Retinal pigment epithelial cell (primary cell): ENCODE measurements around the gene BEND7.
A peak's percentile ranks its signal among the peaks of the same experiment; 100 is the strongest.

ENCODE experiments used
- DNase-seq: peaks from one replicate; pipeline ENCODE4 v3.0.0-alpha.2; 2010; ENCODE audit warnings: low read depth
- H3K4me3 ChIP-seq: 2 replicates; pipeline ENCODE4 v1.5.1; 2011; ENCODE audit warnings: mild to moderate bottlenecking, low read length, control low read depth, moderate library complexity
- TF ChIP-seq, protein P1 (sequence below): conservative IDR thresholded peaks from 2 replicates; pipeline ENCODE4 v1.5.1; 2011; ENCODE audit warnings: low read depth, low read length, control low read depth, inconsistent platforms

BEND7 gene

DNA sequence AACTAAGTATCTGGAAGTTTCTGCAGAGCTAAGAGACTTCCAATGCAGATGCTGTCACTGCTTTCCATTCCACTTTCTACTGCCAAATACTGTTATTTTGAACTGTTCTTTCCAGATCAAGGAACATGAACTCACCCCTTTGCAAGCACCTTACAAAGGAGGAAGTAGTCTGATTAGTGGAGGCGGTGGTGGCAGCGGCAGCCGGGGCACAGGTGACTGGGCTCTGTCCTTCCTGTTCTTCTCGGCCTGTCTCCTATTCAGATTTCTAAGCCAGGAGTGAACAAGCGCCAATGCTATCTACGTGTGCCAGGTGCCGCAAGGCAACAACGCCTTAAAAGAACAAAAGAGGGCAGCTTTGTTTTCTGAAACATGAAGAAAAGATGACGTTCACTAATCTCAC lies 44.9 kb downstream of the BEND7 start:
- DNase-seq = no peak
- TF ChIP-seq, protein P1, sequence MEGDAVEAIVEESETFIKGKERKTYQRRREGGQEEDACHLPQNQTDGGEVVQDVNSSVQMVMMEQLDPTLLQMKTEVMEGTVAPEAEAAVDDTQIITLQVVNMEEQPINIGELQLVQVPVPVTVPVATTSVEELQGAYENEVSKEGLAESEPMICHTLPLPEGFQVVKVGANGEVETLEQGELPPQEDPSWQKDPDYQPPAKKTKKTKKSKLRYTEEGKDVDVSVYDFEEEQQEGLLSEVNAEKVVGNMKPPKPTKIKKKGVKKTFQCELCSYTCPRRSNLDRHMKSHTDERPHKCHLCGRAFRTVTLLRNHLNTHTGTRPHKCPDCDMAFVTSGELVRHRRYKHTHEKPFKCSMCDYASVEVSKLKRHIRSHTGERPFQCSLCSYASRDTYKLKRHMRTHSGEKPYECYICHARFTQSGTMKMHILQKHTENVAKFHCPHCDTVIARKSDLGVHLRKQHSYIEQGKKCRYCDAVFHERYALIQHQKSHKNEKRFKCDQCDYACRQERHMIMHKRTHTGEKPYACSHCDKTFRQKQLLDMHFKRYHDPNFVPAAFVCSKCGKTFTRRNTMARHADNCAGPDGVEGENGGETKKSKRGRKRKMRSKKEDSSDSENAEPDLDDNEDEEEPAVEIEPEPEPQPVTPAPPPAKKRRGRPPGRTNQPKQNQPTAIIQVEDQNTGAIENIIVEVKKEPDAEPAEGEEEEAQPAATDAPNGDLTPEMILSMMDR = no peak
- H3K4me3 ChIP-seq = no peak overlapping the region

DNA sequence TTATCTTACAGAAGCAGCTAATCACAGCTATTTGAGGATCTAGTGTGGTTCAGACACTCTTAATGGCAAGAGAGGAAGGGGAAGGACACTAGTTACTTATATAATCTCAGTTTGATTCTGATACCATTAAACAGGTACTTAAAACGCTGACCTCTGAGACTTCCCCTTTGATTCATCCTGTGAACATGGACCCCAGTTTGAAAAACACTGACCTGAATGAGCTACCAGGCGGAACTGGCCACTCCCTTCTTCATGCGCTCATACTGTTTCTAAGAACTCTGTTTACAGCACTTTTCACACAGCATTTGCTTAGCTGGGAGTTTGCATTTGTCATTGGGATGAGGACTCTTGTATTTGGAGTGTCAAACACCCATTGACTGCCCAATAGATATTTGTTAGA lies 45.7 kb downstream of the BEND7 start:
- TF ChIP-seq, protein P1 = no peak
- DNase-seq = no peak
- H3K4me3 ChIP-seq = no peak overlapping the region

DNA sequence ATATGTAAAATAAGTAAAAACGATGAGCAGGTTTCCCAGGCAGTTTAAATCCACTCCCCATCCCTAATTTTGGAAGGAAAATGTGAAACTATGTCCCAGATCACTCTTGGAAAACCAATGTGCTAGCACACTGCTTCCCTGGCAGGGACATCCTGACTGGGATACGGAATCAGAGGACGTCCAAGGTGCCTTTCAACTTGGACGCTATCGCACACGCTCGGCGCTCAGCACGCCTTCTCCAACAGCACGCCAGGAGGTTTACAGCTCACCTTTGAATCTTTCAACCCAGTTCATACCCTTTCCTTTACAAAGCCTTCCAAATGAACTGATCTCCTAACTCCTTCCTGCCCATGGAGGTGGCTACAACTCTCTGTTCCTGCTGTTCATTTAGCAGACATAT lies 47.1 kb downstream of the BEND7 start:
- TF ChIP-seq, protein P1 = no peak
- H3K4me3 ChIP-seq = no peak overlapping the region
- no peak for DNase-seq

DNA sequence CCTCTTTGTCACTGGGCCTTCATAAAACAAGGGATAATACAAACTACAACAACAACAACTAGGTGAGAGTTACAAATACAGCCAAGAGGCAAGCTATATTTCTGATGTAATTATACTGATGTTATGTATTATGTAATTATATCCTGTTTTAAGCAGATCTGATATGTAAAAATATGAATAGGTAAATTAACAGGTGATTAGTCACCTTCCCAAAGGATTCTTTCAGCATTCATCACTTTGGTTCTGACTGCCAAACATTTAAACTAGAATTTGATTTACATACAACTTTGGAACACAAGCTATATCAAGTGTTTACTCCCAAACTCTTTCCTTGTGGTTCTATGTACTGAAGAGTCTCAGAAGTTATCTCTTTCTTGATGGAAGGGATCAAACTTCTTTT lies 53.7 kb downstream of the BEND7 start:
- H3K4me3 ChIP-seq = no peak overlapping the region
- DNase-seq = no peak
- TF ChIP-seq, protein P1 = no peak

DNA sequence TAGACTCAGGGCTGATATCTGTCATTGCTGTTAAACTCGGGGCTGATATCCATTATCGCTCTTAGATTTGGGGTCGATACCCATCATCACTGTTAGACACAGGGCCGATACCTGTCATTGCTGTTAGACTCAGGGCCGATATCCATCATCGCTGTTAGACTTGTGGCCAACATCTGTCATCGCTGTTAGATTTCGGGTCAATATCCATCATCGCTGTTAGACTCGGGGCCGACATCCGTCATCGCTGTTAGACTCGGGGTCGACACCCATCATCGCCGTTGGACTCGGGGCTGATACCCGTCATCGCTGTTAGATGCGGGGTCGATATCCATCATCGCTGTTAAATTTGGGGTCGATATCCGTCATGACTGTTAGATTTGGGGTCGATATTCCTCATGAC lies 54.8 kb downstream of the BEND7 start:
- no peak overlapping the region for H3K4me3 ChIP-seq
- TF ChIP-seq, protein P1 = no peak
- DNase-seq = no peak

DNA sequence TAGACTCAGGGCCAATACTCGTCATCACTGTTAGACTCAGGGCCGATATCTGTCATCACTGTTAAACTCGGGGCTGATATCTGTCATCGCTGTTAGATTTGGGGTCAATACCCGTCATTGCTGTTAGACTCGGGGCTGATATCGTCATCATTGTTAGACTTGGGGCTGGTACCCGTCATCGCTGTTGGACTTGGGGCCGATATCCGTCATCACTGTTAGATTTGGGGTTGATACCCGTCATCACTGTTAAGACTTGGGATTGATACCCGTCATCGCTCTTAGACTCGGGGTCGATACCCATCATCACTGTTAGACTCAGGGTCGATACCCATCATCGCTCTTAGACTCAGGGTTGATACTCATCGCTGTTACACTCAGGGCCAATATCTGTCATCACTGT lies 56.5 kb downstream of the BEND7 start:
- no peak overlapping the region for H3K4me3 ChIP-seq
- TF ChIP-seq, protein P1 = no peak
- DNase-seq = no peak

DNA sequence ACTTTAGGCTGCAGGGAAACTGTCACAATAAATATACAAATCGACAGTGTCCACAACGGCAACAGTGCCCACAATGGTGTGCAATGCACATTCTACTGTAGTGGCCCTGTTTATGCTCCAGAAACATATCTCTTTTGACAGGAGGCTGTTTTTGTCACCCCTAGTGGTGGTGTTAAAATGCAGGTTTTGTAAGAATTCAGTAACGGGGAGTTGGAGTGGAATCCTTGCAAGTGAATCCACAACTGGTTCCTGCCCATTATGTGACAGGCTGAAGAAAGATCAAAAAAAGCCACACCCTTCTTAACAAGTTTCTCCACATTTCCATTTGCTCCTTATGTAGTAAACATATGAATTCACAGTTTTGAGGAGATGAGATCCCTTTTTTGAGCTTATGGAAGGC lies 58.5 kb downstream of the BEND7 start:
- TF ChIP-seq, protein P1 = peak; percentile 38
- H3K4me3 ChIP-seq = no peak overlapping the region

More for the DNA sequence above, 58.5 kb downstream of the BEND7 start:
- no peak for DNase-seq
